IMR-90 (cell line): ENCODE data around the gene SPACA6. TPM values are rescaled to one million over a fixed set of nuclear protein-coding genes. Genes with fewer than 3 reads are reported as not detected.

Source experiments
- ATAC-seq: fragments of 200-7000 bp; cut with Tn5 transposase; 2 replicates; pipeline ENCODE4 v1.9.1; 2020; ENCODE audit warnings: low read depth, mild to moderate bottlenecking, moderate library complexity
- BruUV-seq: library from RNA; stranded (reverse); fragments of 400-500 nt; replicated peaks from 2 replicates; lab custom pipeline; 2021; lab: Mats Ljungman, UMichigan
- CTCF ChIA-PET: fragments of 300-600 bp; formaldehyde crosslinking; extraction: SDS; loops from one replicate; lab custom pipeline; 2021; ENCODE audit warnings: antibody characterized with exemption; lab: Yijun Ruan, JAX
- POLR2A ChIA-PET: fragments of 300-600 bp; sonication (Branson Sonifier 250); formaldehyde crosslinking; loops from one replicate; lab custom pipeline; 2022; ENCODE audit warnings: antibody characterized with exemption; ENCODE audit not compliant: unreplicated experiment; lab: Charles Lee
- DNase-seq: peaks from one replicate; pipeline ENCODE4 v3.0.0; 2013
- H2AFZ ChIP-seq: replicated peaks from 2 replicates; pipeline ENCODE3; 2013; ENCODE audit warnings: low read length, mild to moderate bottlenecking; ENCODE audit not compliant: poor library complexity
- H2AK5ac ChIP-seq: 2 replicates; pipeline ENCODE4 v1.6.1; 2013; ENCODE audit warnings: low read depth, low read length, inconsistent platforms
- H2AK9ac ChIP-seq: replicated peaks from 2 replicates; pipeline ENCODE3; 2013; ENCODE audit warnings: mild to moderate bottlenecking, low read depth, low read length, moderate library complexity; ENCODE audit not compliant: poor library complexity
- H2BK120ac ChIP-seq: 2 replicates; pipeline ENCODE4 v1.6.1; 2013; ENCODE audit warnings: low read depth, low read length, inconsistent platforms
- H2BK15ac ChIP-seq: 3 replicates; pipeline ENCODE4 v1.6.1; 2013; ENCODE audit warnings: low read depth, low read length, inconsistent platforms
- H2BK20ac ChIP-seq: 2 replicates; pipeline ENCODE4 v1.6.1; 2013; ENCODE audit warnings: low read depth, mild to moderate bottlenecking, inconsistent platforms, low read length, moderate library complexity
- H2BK5ac ChIP-seq: 2 replicates; pipeline ENCODE4 v1.6.1; 2013; ENCODE audit warnings: mild to moderate bottlenecking, low read depth, low read length, inconsistent platforms; ENCODE audit not compliant: poor library complexity, severe bottlenecking
- H3K14ac ChIP-seq: replicated peaks from 2 replicates; pipeline ENCODE4 v1.6.1; 2013; ENCODE audit warnings: low read depth, low read length, inconsistent platforms
- H3K18ac ChIP-seq: 2 replicates; pipeline ENCODE4 v1.6.1; 2013; ENCODE audit warnings: low read depth, low read length, control low read depth
- H3K23ac ChIP-seq: 2 replicates; pipeline ENCODE4 v1.6.1; 2013; ENCODE audit warnings: low read depth, low read length, inconsistent platforms
- H3K27ac ChIP-seq: 2 replicates; pipeline ENCODE4 v1.5.1; 2013; ENCODE audit warnings: mild to moderate bottlenecking, control low read depth, low read length; ENCODE audit not compliant: insufficient read depth
- H3K27me3 ChIP-seq: 2 replicates; pipeline ENCODE4 v1.6.1; 2013; ENCODE audit warnings: low read length; ENCODE audit not compliant: control insufficient read depth, insufficient read depth
- H3K36me3 ChIP-seq: 2 replicates; pipeline ENCODE4 v1.6.1; 2013; ENCODE audit warnings: low read length, mixed read lengths; ENCODE audit not compliant: control insufficient read depth, insufficient read depth
- H3K4ac ChIP-seq: 2 replicates; pipeline ENCODE4 v1.6.1; 2013; ENCODE audit warnings: low read depth, low read length, inconsistent platforms
- H3K4me1 ChIP-seq: 2 replicates; pipeline ENCODE4 v1.6.1; 2013; ENCODE audit warnings: low read length, mixed read lengths; ENCODE audit not compliant: control insufficient read depth, insufficient read depth
- H3K4me2 ChIP-seq: 2 replicates; pipeline ENCODE4 v1.6.1; 2013; ENCODE audit warnings: low read depth, mild to moderate bottlenecking, control low read depth, low read length, moderate library complexity
- H3K4me3 ChIP-seq: 2 replicates; pipeline ENCODE4 v1.5.1; 2013; ENCODE audit warnings: low read depth, mild to moderate bottlenecking, control low read depth, low read length, moderate library complexity; ENCODE audit not compliant: insufficient read depth
- H3K56ac ChIP-seq: 2 replicates; pipeline ENCODE4 v1.6.1; 2013; ENCODE audit warnings: low read length, inconsistent platforms; ENCODE audit not compliant: insufficient read depth; ENCODE audit errors: extremely low read depth
- H3K79me1 ChIP-seq, 2 experiments: 2 replicates each; pipeline ENCODE4 v1.6.1; 2013; ENCODE audit warnings: low read length in 2 of 2, inconsistent platforms in 1 of 2, low read depth in 1 of 2
- H3K9ac ChIP-seq: 2 replicates; pipeline ENCODE4 v1.6.1; 2013; ENCODE audit warnings: low read depth, low read length, control low read depth
- H3K9me1 ChIP-seq: 2 replicates; pipeline ENCODE4 v1.6.1; 2013; ENCODE audit warnings: low read length, inconsistent platforms; ENCODE audit not compliant: insufficient read depth
- H3K9me3 ChIP-seq: 2 replicates; pipeline ENCODE4 v1.6.1; 2013; ENCODE audit warnings: low read length; ENCODE audit not compliant: control insufficient read depth, insufficient read depth
- H4K20me1 ChIP-seq: 2 replicates; pipeline ENCODE4 v1.6.1; 2013; ENCODE audit warnings: low read length, inconsistent platforms; ENCODE audit not compliant: insufficient read depth
- H4K5ac ChIP-seq: 2 replicates; pipeline ENCODE4 v1.6.1; 2013; ENCODE audit warnings: mild to moderate bottlenecking, low read depth, low read length, control low read depth
- H4K8ac ChIP-seq, 2 experiments: 2 replicates each; pipeline ENCODE4 v1.6.1; 2013; ENCODE audit warnings: low read depth in 2 of 2, low read length in 2 of 2, control low read depth in 1 of 2, inconsistent platforms in 1 of 2
- H4K91ac ChIP-seq: 2 replicates; pipeline ENCODE4 v1.6.1; 2013; ENCODE audit warnings: low read depth, low read length, inconsistent platforms; ENCODE audit not compliant: insufficient read depth
- BHLHE40 ChIP-seq: fragments of 150-350 bp; IDR thresholded peaks from 2 replicates; pipeline ENCODE4 v1.6.1; 2016; ENCODE audit warnings: mild to moderate bottlenecking, low read depth, low read length
- CHD1 ChIP-seq: IDR thresholded peaks from 2 replicates; pipeline ENCODE4 v1.6.1; 2012; ENCODE audit warnings: low read depth, low read length, improper control_type of control experiment
- FOS ChIP-seq: fragments of 150-350 bp; IDR thresholded peaks from 2 replicates; pipeline ENCODE4 v1.6.1; 2016; ENCODE audit warnings: low read depth, low read length
- MAFK ChIP-seq: IDR thresholded peaks from 2 replicates; pipeline ENCODE4 v1.6.1; 2012; ENCODE audit warnings: low read depth, low read length, improper control_type of control experiment
- MAZ ChIP-seq: IDR thresholded peaks from 2 replicates; pipeline ENCODE4 v1.6.1; 2012; ENCODE audit warnings: low read depth, mild to moderate bottlenecking, low read length, improper control_type of control experiment, moderate library complexity, borderline replicate concordance
- MXI1 ChIP-seq: IDR thresholded peaks from 2 replicates; pipeline ENCODE4 v1.6.1; 2012; ENCODE audit warnings: low read depth, mild to moderate bottlenecking, low read length, moderate library complexity, borderline replicate concordance
- NFE2L2 ChIP-seq: fragments of 150-350 bp; IDR thresholded peaks from 2 replicates; pipeline ENCODE4 v1.6.1; 2016; ENCODE audit warnings: low read depth, mild to moderate bottlenecking, low read length
- RAD21 ChIP-seq: IDR thresholded peaks from 2 replicates; pipeline ENCODE4 v1.6.1; 2012; ENCODE audit warnings: low read length, improper control_type of control experiment
- RCOR1 ChIP-seq: IDR thresholded peaks from 2 replicates; pipeline ENCODE4 v1.6.1; 2012; ENCODE audit warnings: mild to moderate bottlenecking, low read length, improper control_type of control experiment; ENCODE audit not compliant: insufficient replicate concordance
- RFX5 ChIP-seq: IDR thresholded peaks from 2 replicates; pipeline ENCODE4 v1.8.0; 2012; ENCODE audit warnings: low read depth, mild to moderate bottlenecking, low read length, moderate library complexity
- SMC3 ChIP-seq: fragments of 150-350 bp; IDR thresholded peaks from 2 replicates; pipeline ENCODE4 v1.6.1; 2016; ENCODE audit warnings: low read depth, mild to moderate bottlenecking, antibody characterized with exemption, low read length, moderate library complexity
- WGBS, 2 experiments: methylation state at CpG; one replicate each; pipeline versions ENCODE4 v1.1.5 to v1.1.7; 2013; ENCODE audit warnings: missing lambda C conversion rate in 2 of 2; ENCODE audit not compliant: insufficient read length in 1 of 2; ENCODE audit errors: extremely low coverage in 2 of 2; 5-methylcytosine and 5-hydroxymethylcytosine counted together
- dilution Hi-C: fragments of 300-500 bp; cut with HindIII; formaldehyde crosslinking; loops from one replicate; pipeline ENCODE4 v1.14.3; 2018; ENCODE audit warnings: low sequenced_read_pairs; ENCODE audit not compliant: unreplicated experiment
- in situ Hi-C: fragments of 300-500 bp; cut with MboI; formaldehyde crosslinking; loops from 3 replicates; pipeline ENCODE4 v1.14.3; 2019; ENCODE audit warnings: low sequenced_read_pairs, inconsistent platforms, mixed read lengths
- intact Hi-C: fragments of 100-400 bp; cut with micrococcal nuclease; formaldehyde crosslinking; loops from 2 replicates; pipeline ENCODE4 v1.10.0; 2022
- polyA plus RNA-seq, 3 experiments: library from polyadenylated mRNA; depleted of rRNA; stranded (reverse); fragments of >200 nt; gene quantifications; 2 replicates each; pipeline ENCODE4 v1.2.3, GENCODE V29; 2012; ENCODE audit warnings: low replicate concordance in 1 of 3
- total RNA-seq: library from RNA; depleted of rRNA; stranded (reverse); fragments of >200 nt; gene quantifications from 2 replicates; pipeline ENCODE4 v1.2.3, GENCODE V29; 2012
- TF ChIP-seq, protein P1 (sequence below): conservative IDR thresholded peaks from 2 replicates; pipeline ENCODE4 v1.5.1; 2012; ENCODE audit warnings: mild to moderate bottlenecking, low read depth, low read length, improper control_type of control experiment
- TF ChIP-seq, protein P2 (sequence below): fragments of 150-350 bp; IDR thresholded peaks from 2 replicates; pipeline ENCODE4 v1.6.1; 2017; ENCODE audit warnings: mild to moderate bottlenecking, antibody characterized with exemption, low read length, low read depth
- TF ChIP-seq, protein P3 (sequence below): fragments of 150-350 bp; IDR thresholded peaks from 2 replicates; pipeline ENCODE4 v1.6.1; 2016; ENCODE audit warnings: low read depth, mild to moderate bottlenecking, low read length, moderate library complexity, borderline replicate concordance

The SPACA6 gene
- total and polyA plus RNA-seq, 2 of the 4 experiments (the other 2 are of a cell fraction), result 1.3 to 13.6 TPM

DNA sequence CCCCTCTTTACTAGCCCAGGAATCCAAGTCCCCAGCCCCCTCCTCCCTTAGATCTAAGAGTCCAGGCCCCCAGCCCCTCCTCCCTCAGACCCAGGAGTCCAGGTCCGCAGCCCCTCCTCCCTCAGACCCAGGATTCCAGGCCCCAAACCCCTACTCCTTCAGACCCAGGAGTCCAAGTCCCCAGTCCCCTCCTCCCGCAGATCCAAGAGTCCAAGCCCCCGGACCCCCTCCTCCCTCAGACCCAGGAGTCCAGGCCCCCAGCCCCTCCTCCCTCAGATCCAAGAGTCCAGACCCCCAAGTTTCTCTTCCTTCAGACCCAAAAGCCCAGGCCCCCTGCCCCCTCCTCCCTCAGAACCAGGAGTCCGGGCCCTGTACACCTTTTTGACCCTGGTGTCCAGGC, 11.5 kb downstream of the SPACA6 start:
- peak overlapping the region; percentile 22; the same call in 1 of the 2 replicates for H3K18ac ChIP-seq
- in situ Hi-C loops (no loop called here), dilution Hi-C loops (no loop called here), intact Hi-C loops (no loop called here)
- H3K79me1 ChIP-seq, result peaks cover 12 to 37% of the 10 kb centered on the region in 2 experiments
- H2AK5ac ChIP-seq, result peak overlapping the region; percentile 22
- H4K20me1 ChIP-seq, result peaks cover 18% of the 10 kb centered on the region
- ATAC-seq, result no peak
- no peak overlapping the region for H2BK15ac ChIP-seq
- ChIA-PET CTCF (interaction anchor here (0.9 to 1.3 kb wide), 3 partner anchors 17 to 73 kb away, joined by 3 to 5 read pairs (median 3); no protein-coding TSS in a partner anchor), POLR2A (interaction anchor here (2.2 kb wide), 1 partner anchor 16 kb away, joined by 7 read pairs; no protein-coding TSS in a partner anchor)
- peak overlapping the region; percentile 91 for H3K4ac ChIP-seq
- H3K36me3 ChIP-seq, result peaks cover 53% of the 10 kb centered on the region
- H3K4me3 ChIP-seq, result peak overlapping the region; percentile 45
- peak overlapping the region; percentile 36 for H4K5ac ChIP-seq
- H3K9me3 ChIP-seq, result no peaks in the 10 kb centered on the region
- peak overlapping the region; percentile 70; the same call in 1 of the 2 replicates for H3K23ac ChIP-seq
- WGBS, 2 experiments, result 60% methylated on average over 1 of the region's 4 CpGs; no CpG with 5 or more reads in 1 of the 2 experiments
- no peak for DNase-seq
- peak overlapping the region; percentile 54; the same call in 1 of the 2 replicates for H4K91ac ChIP-seq
- no peak overlapping the region for H2BK120ac ChIP-seq
- 0 out of 2 replicates have a peak, but pooled peaks cover 2% of the 10 kb centered on the region for H3K4me1 ChIP-seq
- peak overlapping the region; percentile 84 for H2AFZ ChIP-seq
- H4K8ac ChIP-seq, result peak overlapping the region; percentile 78 to 82
- peak overlapping the region; percentile 82 for H3K27ac ChIP-seq
- H3K56ac ChIP-seq, result peak overlapping the region; percentile 33
- H3K4me2 ChIP-seq, result peak overlapping the region; percentile 60
- H2AK9ac ChIP-seq, result peak overlapping the region; percentile 59
- no peak for TF ChIP-seq BHLHE40
- TF ChIP-seq MAZ, result no peak
- TF ChIP-seq NFE2L2, result no peak
- TF ChIP-seq, protein P1, sequence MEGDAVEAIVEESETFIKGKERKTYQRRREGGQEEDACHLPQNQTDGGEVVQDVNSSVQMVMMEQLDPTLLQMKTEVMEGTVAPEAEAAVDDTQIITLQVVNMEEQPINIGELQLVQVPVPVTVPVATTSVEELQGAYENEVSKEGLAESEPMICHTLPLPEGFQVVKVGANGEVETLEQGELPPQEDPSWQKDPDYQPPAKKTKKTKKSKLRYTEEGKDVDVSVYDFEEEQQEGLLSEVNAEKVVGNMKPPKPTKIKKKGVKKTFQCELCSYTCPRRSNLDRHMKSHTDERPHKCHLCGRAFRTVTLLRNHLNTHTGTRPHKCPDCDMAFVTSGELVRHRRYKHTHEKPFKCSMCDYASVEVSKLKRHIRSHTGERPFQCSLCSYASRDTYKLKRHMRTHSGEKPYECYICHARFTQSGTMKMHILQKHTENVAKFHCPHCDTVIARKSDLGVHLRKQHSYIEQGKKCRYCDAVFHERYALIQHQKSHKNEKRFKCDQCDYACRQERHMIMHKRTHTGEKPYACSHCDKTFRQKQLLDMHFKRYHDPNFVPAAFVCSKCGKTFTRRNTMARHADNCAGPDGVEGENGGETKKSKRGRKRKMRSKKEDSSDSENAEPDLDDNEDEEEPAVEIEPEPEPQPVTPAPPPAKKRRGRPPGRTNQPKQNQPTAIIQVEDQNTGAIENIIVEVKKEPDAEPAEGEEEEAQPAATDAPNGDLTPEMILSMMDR, result no peak
- TF ChIP-seq RFX5, result no peak
- TF ChIP-seq MAFK, result no peak
- TF ChIP-seq, protein P2, sequence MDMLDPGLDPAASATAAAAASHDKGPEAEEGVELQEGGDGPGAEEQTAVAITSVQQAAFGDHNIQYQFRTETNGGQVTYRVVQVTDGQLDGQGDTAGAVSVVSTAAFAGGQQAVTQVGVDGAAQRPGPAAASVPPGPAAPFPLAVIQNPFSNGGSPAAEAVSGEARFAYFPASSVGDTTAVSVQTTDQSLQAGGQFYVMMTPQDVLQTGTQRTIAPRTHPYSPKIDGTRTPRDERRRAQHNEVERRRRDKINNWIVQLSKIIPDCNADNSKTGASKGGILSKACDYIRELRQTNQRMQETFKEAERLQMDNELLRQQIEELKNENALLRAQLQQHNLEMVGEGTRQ, result no peak
- TF ChIP-seq FOS, result no peak
- no peak for TF ChIP-seq RAD21
- TF ChIP-seq MXI1, result no peak
- TF ChIP-seq RCOR1, result no peak
- TF ChIP-seq CHD1, result no peak
- TF ChIP-seq, protein P3, sequence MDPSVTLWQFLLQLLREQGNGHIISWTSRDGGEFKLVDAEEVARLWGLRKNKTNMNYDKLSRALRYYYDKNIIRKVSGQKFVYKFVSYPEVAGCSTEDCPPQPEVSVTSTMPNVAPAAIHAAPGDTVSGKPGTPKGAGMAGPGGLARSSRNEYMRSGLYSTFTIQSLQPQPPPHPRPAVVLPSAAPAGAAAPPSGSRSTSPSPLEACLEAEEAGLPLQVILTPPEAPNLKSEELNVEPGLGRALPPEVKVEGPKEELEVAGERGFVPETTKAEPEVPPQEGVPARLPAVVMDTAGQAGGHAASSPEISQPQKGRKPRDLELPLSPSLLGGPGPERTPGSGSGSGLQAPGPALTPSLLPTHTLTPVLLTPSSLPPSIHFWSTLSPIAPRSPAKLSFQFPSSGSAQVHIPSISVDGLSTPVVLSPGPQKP, result no peak
- TF ChIP-seq SMC3, result no peak
- no peak overlapping the region for H2BK20ac ChIP-seq
- H3K14ac ChIP-seq, result peak overlapping the region; percentile 94
- BruUV-seq, result no TSS peak
- H2BK5ac ChIP-seq, result peak overlapping the region; percentile 41
- peaks cover 9% of the 10 kb centered on the region for H3K9me1 ChIP-seq
- H3K27me3 ChIP-seq, result no peaks in the 10 kb centered on the region
- peak overlapping the region; percentile 83 for H3K9ac ChIP-seq
